GM18870 (cell line): ENCODE data around the gene PCK1.

Source experiments
- ATAC-seq: cut with Tn5 transposase; IDR thresholded peaks from one replicate; pipeline ENCODE4 v1.9.1; 2021; ENCODE audit warnings: moderate library complexity; ENCODE audit not compliant: unreplicated experiment

PCK1 gene

DNA sequence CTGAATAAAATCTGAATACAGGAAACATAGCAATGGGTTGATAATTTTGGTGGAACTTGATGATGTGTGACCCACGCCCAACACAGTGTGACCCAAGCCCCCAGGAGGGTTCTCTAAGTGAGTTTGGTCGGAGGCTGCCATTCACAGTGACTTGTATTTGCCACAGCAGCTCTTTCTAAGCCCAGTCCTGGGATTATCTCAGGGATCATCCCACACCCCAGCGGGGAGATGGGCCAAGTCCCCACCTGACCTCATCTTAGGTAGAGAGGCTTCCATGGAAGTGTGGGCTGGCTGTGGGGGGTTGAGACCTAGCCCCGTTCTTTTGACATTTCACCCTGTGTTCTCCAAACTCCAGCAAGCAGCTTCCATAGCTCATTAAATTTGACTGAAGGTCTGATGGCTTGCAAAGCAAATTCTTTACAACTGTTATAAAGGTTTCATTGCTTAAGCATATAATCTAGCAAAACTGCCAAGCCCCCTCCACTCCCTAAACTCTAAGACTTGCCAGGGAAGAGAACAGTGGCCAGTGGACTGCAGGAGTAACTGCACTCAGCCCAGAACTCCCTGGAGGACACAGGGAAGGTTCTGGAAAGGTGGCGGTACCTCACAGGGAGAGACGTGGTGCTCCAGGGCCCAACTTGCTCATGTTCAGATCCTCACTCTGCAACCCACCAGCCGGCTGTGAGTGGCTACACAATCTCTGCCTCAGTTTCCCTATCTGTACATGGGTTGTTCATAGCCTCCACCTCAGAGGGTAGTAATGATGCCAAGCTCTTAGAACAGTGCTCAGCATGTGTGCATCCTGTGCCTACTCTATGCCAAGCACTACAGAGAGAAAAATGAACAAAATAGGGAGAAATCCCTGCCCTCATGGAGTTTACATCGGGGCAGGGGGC lies 1.0 kb upstream of the PCK1 start:
- ATAC-seq = no peak

DNA sequence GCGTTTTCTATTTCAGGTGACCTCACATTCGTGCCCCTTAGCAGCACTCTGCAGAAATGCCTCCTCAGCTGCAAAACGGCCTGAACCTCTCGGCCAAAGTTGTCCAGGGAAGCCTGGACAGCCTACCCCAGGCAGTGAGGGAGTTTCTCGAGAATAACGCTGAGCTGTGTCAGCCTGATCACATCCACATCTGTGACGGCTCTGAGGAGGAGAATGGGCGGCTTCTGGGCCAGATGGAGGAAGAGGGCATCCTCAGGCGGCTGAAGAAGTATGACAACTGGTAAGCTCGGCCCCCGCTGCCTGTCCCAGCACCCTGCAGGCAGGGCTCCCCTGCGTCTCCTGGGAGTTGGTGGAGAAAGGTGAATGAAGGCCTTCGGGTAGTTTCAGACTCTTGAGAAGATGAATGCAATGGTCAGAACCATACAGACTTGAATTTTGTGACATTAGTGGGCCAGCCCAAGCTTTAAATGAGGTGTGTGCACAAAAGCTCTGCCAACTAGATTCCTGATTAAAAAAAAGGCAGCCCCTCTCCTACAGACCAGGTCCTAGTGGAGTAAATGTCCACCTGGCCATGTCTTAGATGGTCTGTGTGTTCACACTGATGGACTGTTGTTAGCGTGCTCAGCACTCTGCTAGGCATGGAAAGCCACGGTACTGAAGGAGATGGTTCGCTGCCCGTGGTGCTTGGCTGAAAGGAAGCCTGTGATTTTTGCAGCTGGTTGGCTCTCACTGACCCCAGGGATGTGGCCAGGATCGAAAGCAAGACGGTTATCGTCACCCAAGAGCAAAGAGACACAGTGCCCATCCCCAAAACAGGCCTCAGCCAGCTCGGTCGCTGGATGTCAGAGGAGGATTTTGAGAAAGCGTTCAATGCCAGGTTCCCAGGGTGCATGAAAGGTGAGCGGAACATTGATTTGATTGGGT lies 708 bp downstream of the PCK1 start:
- no peak for ATAC-seq

DNA sequence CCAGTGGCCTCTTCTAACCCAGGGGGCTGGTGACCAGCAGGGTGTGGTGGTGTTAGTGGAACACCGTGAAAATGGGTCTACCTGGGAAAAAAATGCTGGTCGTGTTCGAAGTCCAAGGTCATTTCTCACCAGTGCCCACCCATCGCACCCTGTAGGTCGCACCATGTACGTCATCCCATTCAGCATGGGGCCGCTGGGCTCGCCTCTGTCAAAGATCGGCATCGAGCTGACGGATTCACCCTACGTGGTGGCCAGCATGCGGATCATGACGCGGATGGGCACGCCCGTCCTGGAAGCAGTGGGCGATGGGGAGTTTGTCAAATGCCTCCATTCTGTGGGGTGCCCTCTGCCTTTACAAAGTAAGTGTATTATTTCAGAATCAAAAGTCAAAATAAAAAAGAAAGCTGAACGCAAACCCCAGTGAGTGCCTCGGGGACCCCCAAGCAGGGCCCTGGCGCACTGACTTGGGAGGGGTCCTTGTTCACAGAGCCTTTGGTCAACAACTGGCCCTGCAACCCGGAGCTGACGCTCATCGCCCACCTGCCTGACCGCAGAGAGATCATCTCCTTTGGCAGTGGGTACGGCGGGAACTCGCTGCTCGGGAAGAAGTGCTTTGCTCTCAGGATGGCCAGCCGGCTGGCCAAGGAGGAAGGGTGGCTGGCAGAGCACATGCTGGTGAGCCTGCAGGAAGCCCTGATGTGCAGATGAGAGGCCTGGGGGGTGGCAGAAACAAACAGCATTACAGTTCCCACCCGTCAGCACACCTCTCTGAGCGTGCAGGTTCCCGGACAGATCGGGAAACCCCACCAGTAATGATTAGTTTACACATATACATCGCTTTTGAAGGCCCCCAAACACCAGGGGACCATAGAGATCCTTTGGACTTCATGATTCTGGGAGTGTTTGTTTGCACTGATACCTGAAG lies 1.9 kb downstream of the PCK1 start:
- ATAC-seq = no peak

DNA sequence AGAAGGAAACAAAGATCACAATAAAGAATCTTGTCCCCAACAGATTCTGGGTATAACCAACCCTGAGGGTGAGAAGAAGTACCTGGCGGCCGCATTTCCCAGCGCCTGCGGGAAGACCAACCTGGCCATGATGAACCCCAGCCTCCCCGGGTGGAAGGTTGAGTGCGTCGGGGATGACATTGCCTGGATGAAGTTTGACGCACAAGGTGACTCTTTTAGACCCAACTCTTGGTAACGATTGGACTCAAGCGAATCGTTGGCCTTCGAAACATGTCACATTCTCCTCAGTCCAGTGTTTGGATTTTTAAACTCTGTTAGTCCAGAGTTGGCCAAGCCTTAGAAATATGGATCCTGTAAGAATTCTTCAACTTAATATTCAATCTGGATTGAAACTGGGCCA lies 2.6 kb downstream of the PCK1 start:
- no peak for ATAC-seq

DNA sequence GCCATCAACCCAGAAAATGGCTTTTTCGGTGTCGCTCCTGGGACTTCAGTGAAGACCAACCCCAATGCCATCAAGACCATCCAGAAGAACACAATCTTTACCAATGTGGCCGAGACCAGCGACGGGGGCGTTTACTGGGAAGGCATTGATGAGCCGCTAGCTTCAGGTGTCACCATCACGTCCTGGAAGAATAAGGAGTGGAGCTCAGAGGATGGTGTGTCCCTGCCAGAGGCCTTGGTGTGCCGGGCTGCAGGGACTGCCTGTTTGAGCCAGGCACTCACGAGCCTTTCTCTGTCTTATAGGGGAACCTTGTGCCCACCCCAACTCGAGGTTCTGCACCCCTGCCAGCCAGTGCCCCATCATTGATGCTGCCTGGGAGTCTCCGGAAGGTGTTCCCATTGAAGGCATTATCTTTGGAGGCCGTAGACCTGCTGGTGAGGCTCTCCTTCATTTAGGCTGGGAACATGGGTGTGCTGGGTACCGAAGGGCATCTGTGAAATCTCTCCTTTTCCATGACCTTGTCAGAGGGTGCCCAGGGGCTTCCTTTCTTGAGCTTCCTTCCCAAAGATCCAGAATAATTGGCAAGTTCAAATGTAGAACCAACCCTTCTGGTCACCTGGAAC lies 3.4 kb downstream of the PCK1 start:
- ATAC-seq = no peak

DNA sequence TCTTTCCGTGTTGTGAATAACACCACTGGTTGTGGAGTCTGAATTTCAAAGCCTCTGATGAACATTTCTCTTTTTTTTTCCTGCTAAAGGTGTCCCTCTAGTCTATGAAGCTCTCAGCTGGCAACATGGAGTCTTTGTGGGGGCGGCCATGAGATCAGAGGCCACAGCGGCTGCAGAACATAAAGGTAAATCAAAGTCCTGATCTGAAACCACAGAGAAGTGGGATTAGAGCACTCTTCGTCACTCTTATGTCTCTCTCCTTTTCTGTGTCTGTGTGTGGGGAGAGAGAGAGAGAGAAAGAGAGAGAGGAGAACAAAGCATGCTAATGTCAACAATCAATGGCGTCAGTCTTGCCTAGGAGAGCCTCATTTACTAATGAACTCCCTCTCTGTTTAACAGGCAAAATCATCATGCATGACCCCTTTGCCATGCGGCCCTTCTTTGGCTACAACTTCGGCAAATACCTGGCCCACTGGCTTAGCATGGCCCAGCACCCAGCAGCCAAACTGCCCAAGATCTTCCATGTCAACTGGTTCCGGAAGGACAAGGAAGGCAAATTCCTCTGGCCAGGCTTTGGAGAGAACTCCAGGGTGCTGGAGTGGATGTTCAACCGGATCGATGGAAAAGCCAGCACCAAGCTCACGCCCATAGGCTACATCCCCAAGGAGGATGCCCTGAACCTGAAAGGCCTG lies 4.2 kb downstream of the PCK1 start:
- ATAC-seq = no peak

- ATAC-seq = no peak
Observed at GRCh38 chr20:57566399-57566798, 5.5 kb downstream of the PCK1 start.

DNA sequence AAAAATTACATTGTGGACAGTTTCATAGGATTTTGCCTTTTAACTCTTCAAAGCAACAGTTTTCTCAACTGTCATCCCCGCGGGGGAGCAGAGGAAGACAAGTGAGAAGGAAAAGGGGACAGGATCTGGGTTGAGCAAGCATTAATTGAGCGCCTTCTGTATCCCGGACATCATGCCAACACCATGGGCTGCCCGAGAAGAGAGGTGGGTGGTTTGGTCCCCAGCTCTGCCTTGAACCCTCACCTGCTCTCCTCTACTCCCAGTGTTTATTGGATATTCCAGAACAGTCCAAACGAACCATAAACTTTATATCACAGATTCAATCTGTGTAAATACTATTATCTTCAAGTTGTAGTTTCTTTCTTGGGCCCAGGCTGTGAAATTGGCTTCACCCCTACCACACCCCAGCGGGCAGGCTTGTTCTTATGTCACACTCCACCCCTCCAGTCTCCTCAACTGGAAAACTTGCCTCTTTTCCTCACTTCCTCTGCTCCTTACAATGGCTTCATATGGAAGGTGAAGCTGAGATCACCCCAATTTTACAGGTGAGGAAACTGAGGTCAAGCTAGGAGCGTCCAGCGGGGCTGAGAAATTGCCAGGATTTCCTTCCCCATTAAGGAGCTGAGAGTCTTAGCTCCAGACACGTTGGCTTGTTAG lies 6.0 kb downstream of the PCK1 start:
- no peak for ATAC-seq

DNA sequence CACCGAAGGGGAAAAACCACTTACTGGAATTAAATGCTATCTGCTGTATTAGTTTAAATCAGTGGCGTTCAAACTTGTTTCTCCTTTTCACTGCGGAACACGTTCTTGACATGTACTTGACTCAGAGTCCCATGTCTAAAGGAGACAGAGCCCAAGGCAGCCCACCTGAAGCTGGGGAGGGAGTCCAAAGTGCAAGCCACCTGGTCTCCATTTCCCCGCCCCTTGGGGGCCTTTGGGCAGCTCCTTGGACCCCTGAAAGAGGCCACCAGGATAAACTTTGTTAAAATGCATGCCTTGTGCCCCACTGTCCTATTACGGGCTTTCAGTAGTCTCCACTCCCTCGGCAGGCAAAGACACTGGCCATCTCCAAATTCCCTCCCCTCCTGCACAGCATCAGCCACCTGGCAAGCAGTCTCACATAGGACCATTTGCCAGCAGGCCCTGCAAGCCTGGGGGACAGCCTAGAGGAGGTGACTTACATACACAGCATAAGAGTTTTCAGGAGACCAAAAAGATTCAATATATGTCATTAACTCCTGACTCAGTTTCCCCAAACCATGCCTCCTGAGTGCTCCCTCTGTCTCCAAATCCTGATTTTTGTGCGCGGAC lies 6.7 kb downstream of the PCK1 start:
- no peak for ATAC-seq

DNA sequence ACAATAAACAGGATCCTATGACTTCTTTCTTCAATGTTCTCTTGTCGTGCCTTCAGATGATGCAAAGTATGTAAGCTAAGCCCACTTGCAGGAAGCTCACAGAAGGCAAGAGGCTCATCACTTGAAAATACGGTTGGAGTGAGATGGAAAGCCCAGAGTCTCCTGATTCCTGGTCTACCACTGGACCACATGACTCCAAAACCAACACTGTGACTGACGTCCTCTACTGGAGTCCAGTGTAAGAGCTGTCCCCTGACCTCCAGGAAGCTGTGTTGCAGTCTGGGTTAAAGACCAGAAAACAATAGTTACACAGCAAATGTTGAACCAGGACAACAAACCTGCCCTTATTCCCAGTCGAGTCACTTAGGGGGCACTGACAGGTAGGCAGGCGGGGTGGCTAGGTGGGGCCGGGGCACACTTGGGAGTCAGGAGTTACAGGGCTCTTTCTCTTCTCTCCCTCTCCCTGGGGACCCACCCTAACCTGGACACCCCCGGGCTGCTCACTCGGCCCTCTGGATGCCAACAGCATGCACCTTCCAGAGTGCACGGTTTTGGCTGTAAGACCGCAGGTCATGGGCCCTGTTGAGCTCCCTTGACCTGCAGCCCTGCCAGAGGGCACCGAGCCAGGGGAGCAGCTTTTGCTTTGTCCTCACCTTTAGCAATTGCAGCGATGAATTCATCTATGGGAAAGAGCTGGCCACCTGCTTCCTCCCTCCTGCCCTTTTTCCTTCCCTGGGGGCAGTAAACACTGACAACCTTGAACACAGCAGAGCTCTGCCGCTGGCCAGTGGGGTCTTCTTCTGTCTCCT lies 7.4 kb downstream of the PCK1 start:
- no peak for ATAC-seq

DNA sequence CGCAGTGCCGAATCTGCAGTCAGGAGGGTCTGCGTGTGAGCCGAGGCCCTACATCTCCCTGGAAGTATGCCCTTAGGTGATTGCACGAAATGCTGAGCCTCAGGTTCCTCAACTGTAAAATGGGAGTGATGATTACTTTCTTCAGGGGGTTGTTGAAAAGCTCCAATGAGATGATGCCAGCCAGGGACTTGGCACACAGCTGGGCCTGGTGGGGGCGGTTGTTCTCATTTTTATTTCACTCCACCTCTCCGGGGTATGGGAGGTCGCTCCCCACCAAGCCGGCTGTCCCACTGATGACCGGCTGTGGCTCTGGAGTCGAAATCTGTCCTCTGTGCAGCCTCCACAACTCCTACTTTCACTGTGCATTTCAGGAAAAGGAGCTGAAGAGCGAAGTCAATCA lies 8.1 kb downstream of the PCK1 start:
- ATAC-seq = no peak

- no peak for ATAC-seq
Observed at GRCh38 chr20:57570145-57570850, 9.4 kb downstream of the PCK1 start.

DNA sequence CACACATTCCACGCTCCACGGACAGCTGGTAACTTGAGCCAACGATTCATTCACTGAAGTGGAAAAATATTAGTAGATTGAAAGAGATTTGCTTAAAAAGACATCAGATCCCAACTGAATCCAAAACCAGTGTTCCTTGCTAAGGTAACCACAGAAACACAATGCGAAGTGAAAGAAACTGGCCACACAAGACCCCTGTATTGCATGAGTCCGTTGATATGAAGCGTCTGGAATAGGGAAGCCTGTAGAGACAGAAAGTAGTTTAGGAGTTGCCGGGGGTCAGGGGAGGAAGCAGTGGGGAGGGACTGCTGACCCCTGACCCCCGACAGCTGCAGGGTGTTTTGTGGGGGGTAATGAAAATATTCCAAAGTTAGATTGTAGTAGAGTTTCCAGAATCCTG lies 10.0 kb downstream of the PCK1 start:
- ATAC-seq = no peak

DNA sequence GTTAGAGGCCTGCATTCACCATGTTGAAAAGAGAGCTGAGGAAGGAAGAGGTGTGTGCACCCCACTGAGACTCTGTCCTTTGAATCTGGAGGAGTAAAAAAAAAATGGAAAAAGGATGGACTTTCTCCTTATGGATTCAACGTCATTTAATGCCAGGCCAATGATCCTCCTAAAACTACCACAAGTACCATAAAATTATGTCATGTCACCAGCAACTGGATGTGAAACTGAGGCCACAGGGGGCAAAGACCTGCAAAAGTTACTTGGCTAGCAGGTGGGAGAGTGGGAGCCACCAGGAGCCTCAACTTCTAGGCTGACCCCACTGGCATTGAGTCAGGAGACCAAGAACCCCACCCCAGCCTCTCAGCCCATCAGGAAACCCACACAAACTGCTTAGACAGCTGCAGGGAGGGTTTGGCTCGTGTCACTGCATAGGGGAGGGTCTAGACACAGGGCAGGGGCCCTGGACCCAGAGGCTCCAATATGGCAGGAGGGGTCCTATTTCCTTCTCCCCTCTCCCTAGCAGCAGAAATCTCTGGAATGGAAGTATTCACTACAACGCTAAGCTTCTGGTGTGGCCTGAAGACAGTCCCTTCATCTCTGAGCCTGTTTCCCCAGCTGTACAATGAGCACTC lies 11.0 kb downstream of the PCK1 start:
- no peak for ATAC-seq

DNA sequence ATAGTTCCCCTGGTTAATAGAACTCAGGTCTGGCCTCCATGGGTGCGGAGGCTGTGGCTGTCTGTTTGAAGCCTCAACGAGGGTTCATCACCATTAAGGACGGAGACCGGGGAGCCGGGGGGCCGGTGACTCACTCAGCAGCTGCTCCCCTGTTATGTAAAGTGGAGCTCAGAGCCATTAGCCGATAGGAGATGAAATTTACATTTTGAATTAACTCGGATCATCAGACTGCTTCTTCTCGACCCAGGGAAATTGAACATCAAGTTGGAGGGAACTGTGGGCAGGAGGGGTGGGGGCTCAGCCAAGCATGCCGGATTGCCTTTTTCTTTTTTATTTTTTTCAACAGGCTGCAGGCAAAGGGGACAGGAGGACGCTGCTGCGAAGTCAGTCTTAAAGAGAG lies 12.3 kb downstream of the PCK1 start:
- no peak for ATAC-seq

DNA sequence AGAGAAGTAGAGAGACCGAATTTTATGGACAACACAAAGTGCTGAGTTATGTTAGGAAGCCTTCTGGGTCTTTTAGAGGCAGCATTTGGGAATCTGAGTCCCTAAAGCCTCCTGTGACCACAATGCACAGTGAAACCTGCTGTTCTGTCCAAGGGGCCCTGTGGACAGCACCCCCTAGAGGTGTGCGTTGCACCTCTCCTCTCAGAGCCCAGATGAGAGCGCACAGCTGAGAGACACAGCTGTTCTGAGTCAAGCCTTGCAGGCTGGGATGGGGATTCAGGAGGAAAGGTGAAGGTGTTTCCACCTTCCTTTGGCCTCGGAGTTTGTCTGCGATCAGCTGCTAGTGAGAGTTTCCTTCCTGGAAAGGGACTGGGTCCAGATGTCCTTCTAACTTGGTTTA lies 13.0 kb downstream of the PCK1 start:
- ATAC-seq = no peak

- ATAC-seq = no peak
Observed at GRCh38 chr20:57574954-57575353, 14.0 kb downstream of the PCK1 start.
